ENCODE measurements around the gene KLC1. TPM values are rescaled to one million over a fixed set of nuclear protein-coding genes. Genes with fewer than 3 reads are reported as not detected.

KLC1 gene
- total RNA-seq, 4 donors from 2014 or later = 195 to 421 (median 214) TPM

DNA sequence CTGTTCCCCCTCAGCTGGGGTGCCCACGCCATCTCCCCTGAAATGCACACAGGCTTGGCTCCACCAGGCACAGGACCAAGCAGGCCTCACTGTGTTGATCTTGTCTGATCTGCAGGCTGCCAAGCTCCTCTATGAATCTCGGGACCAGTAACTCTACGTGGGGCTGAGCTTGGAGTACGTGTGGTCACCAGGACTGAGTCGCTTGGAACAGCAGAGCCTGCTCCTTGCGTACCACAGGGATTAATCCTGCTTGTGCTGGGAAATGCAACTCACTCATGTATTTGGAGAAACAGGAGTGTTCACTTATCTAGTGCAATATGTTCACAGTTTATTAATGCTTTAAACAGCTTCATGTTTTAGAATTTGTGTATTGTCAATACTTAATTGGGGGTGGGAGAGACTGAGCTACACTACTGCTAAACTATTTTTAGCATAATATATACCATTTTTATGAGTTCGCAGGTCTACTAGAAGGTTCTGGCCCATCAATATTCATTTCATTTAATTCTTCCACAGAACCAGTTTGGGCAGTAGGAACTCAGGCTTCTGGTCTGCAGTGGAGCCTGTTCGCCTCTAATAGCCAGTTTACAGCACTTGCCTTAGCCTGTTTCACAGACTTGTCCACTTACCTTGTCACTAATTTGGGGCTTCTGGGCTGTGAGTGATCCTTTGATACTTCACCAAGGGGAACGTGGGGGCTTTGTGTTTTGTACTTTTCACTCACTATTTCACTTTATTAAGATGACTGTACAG, 104.0 kb downstream of the KLC1 start:
- WGBS = 72% methylated on average over 7 of the region's 9 CpGs
- Histone ChIP-seq H3K4me1 (peaks cover 81% of the 10 kb centered on the region), H3K36me3 (peaks cover 55% of the 10 kb centered on the region), H3K27me3 (no peaks in the 10 kb centered on the region), H3K27ac (peak overlapping the region; percentile 32), H3K4me3 (no peak overlapping the region), H3K9me3 (no peaks in the 10 kb centered on the region)
- TF ChIP-seq POLR2AphosphoS5 (IDR thresholded peaks at IDR 0.05) (no peak), EP300 (IDR thresholded peaks at IDR 0.05) (no peak)
- DNase-seq (ENCODE audit: low spot score in 2 of 2) = peak in 1 of 2 donors; percentile 7

DNA sequence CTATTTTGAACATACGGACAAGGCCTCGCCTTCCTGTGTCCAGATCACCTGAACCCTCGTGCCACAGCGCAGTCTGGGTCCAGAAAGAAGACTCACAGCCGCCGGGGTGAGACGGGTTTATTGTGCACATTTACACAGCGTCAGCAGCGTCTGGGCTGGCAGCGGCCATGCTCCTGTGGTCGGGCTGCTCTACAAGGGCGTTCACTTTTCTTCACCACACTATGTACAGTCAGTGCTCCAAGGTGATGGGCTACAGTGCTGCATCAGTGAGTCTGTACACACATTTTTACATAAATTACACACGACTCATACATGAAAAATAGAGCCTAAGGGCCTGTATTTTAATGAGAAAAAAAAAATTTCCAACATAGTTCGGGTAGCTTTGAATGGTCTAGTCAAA, 104.6 kb downstream of the KLC1 start:
- H3K27ac ChIP-seq = peak overlapping the region; percentile 32
- peak in 1 of 2 donors; percentile 59 for DNase-seq (ENCODE audit: low spot score in 2 of 2)
- H3K9me3 ChIP-seq = no peaks in the 10 kb centered on the region
- peaks cover 77% of the 10 kb centered on the region for H3K4me1 ChIP-seq
- H3K4me3 ChIP-seq = no peak overlapping the region
- TF ChIP-seq, protein P1, sequence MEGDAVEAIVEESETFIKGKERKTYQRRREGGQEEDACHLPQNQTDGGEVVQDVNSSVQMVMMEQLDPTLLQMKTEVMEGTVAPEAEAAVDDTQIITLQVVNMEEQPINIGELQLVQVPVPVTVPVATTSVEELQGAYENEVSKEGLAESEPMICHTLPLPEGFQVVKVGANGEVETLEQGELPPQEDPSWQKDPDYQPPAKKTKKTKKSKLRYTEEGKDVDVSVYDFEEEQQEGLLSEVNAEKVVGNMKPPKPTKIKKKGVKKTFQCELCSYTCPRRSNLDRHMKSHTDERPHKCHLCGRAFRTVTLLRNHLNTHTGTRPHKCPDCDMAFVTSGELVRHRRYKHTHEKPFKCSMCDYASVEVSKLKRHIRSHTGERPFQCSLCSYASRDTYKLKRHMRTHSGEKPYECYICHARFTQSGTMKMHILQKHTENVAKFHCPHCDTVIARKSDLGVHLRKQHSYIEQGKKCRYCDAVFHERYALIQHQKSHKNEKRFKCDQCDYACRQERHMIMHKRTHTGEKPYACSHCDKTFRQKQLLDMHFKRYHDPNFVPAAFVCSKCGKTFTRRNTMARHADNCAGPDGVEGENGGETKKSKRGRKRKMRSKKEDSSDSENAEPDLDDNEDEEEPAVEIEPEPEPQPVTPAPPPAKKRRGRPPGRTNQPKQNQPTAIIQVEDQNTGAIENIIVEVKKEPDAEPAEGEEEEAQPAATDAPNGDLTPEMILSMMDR (IDR thresholded peaks at IDR 0.05) = no peak
- peaks cover 55% of the 10 kb centered on the region for H3K36me3 ChIP-seq
- WGBS = 71% methylated on average over 14 of the region's 14 CpGs
- no peaks in the 10 kb centered on the region for H3K27me3 ChIP-seq

DNA sequence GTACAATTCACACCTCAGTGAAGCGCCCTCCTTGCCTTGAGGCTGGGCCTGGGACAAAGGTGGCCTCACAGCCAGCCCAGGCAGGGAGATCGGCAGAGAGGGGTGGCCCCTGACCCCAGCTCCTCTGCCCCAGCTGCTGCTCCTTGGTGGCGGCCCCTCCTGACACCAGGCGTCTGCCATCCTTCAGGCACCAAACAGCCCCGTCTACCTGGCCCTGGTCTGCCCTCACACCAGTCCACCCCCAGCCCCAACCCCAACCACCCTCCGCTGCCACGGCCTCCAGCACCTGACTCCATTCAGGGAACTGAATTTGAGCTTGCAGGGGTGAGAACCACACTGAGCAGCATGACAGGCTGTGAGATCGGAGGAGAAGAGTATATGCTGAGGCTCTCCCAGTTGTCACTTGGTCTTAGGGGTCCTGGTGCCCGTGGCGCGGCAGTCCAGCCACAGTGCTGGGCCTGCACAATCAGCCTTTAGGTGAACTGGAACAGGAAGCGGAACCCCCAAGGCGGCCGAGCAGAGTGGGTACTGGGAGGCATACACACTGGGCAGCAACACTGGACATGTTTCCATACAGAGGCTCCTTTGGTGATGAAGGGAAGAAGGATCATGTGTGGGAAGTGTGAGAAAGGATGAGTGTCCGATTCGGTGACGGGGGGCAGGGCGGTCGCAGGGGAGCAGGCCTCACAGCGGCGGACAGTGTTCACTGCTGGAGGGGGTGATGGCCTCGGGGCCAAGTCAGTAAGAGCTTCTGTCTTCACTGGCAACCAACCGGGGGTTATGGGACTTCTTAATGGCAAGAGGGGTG, 105.3 kb downstream of the KLC1 start:
- peaks cover 55% of the 10 kb centered on the region for H3K36me3 ChIP-seq
- DNase-seq (ENCODE audit: low spot score in 2 of 2) = peak in 1 of 2 donors; percentile 60
- no peaks in the 10 kb centered on the region for H3K9me3 ChIP-seq
- no peak overlapping the region for H3K4me3 ChIP-seq
- 90% methylated on average over 23 of the region's 23 CpGs for WGBS
- TF ChIP-seq POLR2AphosphoS5 (IDR thresholded peaks at IDR 0.05) (no peak), POLR2A (IDR thresholded peaks at IDR 0.05) (no peak), EP300 (IDR thresholded peaks at IDR 0.05) (no peak)
- TF ChIP-seq, protein P1 (IDR thresholded peaks at IDR 0.05) = no peak
- peaks cover 71% of the 10 kb centered on the region for H3K4me1 ChIP-seq
- peak overlapping the region; percentile 32 for H3K27ac ChIP-seq
- H3K27me3 ChIP-seq = no peaks in the 10 kb centered on the region

DNA sequence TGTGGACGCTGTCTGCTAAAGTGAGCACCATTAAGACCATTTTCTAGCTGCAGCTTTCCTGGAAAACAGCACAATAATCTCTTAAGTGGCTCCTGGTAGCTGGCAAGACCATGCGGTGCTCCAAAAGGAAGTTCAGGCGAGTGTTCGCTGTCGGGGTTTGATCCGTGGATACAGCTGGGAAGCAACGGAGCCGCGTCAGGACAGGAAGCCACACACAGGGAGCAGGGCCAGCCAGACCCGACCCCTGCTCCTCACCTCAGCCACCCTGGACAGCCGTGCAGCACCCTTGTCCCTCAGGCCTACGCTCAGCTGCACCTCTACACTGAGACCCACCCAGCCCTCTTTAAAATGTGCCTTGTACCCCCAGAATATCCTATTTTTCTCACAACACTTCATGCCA, 106.0 kb downstream of the KLC1 start:
- no peaks in the 10 kb centered on the region for H3K9me3 ChIP-seq
- DNase-seq (ENCODE audit: low spot score in 2 of 2) = peak in 1 of 2 donors; percentile 56
- 75% methylated on average over 10 of the region's 12 CpGs for WGBS
- no peak for TF ChIP-seq POLR2AphosphoS5 (IDR thresholded peaks at IDR 0.05)
- TF ChIP-seq, protein P1 (IDR thresholded peaks at IDR 0.05) = no peak
- TF ChIP-seq POLR2A (IDR thresholded peaks at IDR 0.05) = no peak
- TF ChIP-seq EP300 (IDR thresholded peaks at IDR 0.05) = no peak
- H3K36me3 ChIP-seq = peaks cover 55% of the 10 kb centered on the region
- peaks cover 69% of the 10 kb centered on the region for H3K4me1 ChIP-seq
- H3K27me3 ChIP-seq = no peaks in the 10 kb centered on the region
- no peak overlapping the region for H3K4me3 ChIP-seq
- H3K27ac ChIP-seq = peak overlapping the region; percentile 78

DNA sequence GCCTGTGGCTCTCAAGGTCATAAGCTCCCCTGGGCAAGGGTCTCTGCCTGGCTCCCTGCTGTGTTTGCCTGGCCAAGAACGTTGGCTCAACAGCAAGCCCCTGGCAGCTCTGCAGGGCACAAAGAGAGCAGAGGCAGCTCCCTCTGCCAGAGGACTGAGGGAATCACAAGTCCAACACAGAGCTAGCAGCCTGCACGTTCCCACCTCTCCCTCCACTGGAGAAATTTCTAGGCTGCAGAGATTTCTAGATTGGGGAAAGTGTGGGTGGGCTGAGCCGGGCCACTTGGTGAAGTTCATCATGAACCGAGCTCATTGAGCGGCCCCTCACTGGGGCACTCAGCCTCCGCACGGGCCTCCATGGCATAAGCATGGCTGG, 106.4 kb downstream of the KLC1 start:
- no peak for TF ChIP-seq POLR2A (IDR thresholded peaks at IDR 0.05)
- TF ChIP-seq POLR2AphosphoS5 (IDR thresholded peaks at IDR 0.05) = no peak
- TF ChIP-seq, protein P1 (IDR thresholded peaks at IDR 0.05) = no peak
- no peak for TF ChIP-seq EP300 (IDR thresholded peaks at IDR 0.05)
- Histone ChIP-seq H3K4me1 (peaks cover 65% of the 10 kb centered on the region), H3K36me3 (peaks cover 54% of the 10 kb centered on the region), H3K27ac (peak overlapping the region; percentile 78), H3K4me3 (no peak overlapping the region), H3K9me3 (no peaks in the 10 kb centered on the region), H3K27me3 (no peaks in the 10 kb centered on the region)
- peak; percentile 51 to 74 for DNase-seq (ENCODE audit: low spot score in 2 of 2)
- WGBS = 69% methylated on average over 4 of the region's 7 CpGs
